ENCODE data around the gene CHP2.
"Not testable (repeated sequence)": the region's sequence is repeated elsewhere in the genome, so short reads cannot be mapped to it uniquely, and the experiment has no call there.

CHP2 gene

DNA sequence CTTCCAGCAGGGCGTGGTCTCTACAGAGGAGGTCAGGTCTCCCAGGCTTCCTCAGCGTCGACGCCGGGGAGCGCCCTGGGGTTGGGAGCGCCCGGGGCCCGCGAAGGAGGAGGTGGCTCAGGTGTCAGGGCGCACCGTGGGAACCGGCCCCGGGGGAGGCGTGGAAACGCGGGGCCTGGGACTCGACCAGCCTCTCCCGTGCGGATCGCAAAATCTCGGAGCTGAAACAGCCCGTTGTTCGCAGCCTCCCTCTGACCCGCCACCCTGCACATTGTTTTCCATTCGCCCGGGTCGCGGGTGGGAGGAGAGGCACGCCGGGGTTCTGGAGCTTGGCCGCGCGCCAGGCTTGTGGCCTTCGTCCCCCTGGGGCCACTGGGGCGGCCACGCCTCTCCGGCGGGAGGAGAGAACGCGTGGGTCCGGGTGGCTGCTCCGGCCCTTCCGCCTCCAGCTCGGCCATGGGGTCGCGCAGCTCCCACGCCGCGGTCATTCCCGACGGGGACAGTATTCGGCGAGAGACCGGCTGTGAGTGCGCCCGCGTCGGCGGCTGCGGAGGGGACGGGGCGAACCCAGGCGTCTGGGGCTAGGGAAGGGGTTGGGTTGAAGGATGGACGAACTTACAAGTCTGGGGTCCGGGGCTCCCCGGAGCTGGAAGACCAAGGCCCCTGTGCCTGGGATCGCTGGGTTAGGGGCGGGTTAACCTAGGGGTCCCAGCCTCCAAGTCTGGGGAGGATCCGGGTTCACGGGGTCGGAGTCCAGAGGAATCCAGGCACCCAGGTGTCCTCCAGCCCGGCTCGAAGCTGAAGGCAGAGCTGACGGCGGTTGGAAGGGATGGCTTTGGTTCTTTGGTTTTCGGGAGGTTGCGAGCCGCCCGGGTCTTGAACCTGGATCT, at the start of gene CHP2:
Gene CHP2, plus strand, starts transcription at position 433 of the 890 bp plus-strand sequence. Its CDS starts 24 bp downstream, at position 457.
- DNase-seq (ENCODE audit: low read depth in 2 of 2), result no peak

DNA sequence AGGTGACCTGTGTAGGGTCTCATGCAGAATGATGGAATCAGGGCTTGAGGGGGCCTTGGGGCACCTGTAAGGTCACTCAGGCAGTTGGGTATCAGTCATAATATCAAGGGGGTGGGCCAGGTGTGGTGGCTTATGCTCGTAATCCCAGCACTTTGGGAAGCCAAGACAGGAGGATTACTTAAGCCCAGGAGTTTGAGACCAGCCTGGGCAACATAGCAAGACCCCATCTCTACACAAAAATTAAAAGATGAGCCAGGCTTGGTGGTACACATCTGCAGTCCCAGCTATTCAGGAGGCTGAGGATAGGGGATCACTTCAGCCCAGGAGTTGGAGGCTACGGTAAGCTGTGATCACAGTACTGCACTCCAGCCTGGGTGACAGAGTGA, 49.3 kb upstream of the CHP2 start:
- no peak for DNase-seq (ENCODE audit: low read depth in 2 of 2)

DNA sequence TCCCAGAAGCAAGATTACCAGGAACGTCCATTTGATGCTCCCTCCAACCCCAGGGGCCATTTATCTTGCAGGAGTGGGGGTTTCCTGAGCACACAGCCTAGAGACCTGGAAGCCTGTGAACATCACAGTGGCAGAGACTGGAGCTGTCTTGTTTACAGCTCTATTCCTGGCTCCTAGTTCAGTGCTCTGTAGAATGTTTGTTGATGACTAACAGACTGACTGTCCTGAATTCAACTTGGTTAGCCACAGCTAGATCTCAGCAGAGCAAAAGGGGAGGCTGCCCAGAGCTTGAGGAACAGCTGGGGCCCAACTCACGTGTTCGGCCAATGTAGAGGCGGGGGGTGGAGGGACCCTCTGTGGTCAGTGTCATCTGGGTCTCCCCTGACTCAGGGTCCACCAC, 48.4 kb upstream of the CHP2 start:
- DNase-seq (ENCODE audit: low read depth in 2 of 2), result no peak

DNA sequence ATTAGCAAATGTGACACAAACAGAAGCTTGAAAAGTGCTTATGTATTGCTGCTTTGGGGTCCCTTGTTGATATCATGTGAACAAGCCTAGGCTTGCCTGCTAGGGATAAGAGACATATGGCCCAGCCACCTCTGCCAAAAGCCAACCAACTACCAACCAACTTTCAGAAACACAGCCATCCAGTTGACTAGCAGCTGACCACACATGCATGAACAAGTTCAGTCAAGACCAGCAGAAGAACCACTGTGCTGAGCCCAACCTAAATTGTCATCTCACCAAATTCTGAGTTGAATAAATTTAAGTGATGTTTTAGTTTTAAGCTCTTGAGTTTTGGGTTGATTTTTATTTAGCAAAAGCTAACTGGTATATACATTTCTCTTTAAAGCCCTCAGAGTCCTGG, 45.3 kb upstream of the CHP2 start:
- no peak for DNase-seq (ENCODE audit: low read depth in 2 of 2)

DNA sequence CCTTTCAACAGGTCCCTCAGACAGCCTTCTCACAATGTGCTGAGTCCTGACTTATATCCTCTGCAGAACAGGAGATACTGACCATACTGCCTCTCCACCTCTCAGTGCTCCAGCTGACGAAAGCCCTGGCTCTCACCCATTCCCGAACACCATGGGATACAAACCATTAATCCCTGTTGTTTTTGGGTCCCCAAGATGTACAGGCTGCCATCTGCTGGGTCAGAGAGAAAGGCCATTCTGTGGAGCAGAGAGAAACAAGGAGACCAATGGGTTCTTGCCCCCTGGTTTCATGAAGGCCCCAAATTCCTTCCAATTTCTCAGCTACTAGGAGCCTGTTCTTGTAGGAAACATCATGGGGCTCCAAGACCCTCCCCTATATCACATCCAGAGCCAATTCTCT, 44.8 kb upstream of the CHP2 start:
- no peak for DNase-seq (ENCODE audit: low read depth in 2 of 2)

DNA sequence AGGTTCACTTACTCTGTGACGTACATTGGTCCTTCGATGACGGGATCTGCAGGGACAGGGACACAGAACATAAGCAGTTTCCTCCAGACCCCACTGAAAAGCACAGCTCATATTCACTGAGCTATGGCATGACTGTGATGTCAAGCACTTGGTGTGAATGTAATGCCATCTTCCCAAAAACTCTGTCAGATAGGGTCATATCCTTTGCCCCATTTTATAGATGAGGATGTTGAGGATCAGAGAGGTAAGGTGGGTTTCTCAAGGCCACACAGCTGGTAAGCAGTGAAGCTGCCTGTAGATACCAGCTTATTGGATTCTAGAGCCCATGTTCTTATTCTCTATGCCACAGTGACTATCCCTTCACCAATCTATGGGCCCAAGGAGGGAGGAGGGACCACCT, 44.3 kb upstream of the CHP2 start:
- no peak for DNase-seq (ENCODE audit: low read depth in 2 of 2)

DNA sequence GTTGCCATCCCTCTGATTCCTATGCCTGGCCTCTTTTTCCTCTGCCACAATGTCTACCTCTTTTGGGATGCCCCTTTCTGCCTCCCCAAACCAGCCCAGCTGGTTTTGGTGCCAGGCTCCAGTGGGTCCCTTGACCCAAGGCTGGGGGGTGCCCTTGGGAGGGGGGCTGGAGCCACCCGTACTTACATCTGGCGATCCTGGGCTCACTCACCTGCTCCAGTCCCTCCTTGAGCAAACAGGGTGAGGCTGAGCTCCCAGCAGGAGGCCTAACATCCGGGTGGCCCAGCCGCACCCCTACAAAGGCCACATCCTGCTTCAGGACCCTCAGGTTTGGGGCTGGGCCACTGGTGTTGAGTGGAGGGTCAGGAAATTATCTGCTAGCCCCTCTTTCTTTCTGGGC, 43.0 kb upstream of the CHP2 start:
- no peak for DNase-seq (ENCODE audit: low read depth in 2 of 2)

DNA sequence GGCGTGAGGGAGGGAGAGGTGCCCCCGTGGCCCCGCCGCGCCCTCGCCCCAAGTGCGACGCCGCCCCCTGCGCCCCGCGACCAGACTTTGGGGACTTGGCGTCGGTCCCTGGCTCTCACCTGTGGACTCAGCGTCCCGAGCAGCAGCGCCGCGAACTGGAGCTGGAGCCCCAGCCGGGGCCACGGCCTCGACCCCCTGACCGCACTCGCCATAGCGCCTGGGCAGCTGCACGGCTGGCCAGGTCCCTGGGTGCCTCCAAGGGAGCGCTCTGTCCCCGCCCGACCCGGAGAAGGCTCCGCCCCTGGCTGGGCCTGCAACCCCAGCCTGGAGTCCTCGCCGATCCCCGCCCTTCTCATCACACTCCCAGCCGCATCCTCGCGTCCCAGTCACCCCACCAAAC, 41.9 kb upstream of the CHP2 start, which contains the start of gene ERN2:
Gene ERN2, minus strand, starts transcription at position 247 of the 400 bp plus-strand sequence. Its CDS starts 35 bp downstream, at position 212.
- no peak for DNase-seq (ENCODE audit: low read depth in 2 of 2)

DNA sequence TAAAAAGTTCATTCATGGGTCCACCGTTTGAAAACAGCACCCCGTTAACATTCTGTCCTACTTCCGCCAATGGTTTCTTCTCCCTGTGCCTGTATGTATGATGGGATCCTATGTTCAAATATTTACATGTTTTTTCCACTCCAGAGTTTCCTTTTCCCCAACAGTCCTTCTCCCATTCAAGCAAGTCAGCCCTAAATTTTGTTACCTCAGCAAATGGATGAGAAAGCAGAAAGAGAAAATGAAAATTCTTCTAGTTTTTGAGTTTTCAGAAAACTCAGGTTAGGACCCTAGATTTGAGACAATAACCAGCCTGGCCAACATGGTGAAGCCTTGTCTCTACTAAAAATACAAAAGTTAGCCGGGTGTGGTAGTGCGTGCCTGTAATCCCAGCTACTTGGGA, 38.3 kb upstream of the CHP2 start:
- no peak for DNase-seq (ENCODE audit: low read depth in 2 of 2)

DNA sequence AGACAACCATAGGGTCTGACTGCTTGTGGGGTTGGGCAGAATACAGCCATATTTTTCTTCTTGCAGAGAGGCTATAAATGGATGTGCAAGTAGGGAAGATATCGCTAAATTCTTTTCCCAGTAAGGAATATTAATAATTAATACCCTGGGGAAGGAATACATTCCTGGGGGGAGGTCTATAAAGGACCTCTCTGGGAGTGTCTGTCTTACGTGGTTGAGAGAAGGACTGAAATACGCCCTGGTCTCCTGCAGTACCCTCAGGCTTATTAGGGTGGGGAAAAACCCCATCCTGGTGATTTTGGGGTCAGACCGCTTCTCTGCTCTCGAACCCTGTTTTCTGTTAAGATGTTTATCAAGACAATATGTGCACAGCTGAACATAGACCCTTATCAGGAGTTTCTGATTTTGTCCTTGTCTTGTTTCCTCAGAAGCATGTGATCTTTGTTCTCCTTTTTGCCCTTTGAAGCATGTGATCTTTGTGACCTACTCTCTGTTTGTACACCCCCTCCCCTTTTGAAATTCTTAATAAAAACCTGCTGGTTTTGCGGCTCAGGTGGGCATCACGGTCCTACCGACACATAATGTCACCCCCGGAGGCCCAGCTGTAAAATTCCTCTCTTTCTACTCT, 32.1 kb upstream of the CHP2 start:
- DNase-seq (ENCODE audit: low read depth in 2 of 2), result not testable (repeated sequence)

DNA sequence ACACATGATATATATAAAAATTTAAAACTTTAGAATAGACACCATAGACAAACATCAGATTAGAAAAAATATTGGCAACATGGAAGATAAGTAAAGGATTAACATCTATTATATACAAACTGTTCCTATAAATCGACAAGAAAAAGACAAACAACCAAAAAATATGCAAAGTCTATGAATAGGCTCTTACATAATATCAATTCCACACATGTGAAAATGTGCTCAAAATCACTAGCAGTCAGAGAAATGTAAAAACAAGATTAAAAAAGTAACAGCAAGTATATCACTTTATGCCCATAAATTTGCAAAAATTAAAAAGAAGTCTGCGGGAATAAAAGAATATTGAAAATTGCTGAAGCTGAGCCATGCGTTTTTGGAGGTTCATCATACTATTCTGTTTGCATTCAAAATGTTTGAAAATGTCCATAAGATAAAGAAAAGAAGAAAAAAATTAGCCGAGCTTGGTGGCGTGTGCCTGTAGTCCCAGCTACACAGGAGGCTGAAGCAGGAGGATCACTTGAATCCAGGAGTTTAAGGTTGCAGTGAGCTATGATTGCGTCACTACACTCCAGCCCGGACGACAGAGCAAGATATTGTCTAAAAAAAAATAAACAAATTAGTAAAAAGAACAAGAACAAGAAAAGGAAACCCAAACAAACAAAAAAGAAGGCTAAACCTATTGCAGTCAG, 30.6 kb upstream of the CHP2 start:
- no peak for DNase-seq (ENCODE audit: low read depth in 2 of 2)

DNA sequence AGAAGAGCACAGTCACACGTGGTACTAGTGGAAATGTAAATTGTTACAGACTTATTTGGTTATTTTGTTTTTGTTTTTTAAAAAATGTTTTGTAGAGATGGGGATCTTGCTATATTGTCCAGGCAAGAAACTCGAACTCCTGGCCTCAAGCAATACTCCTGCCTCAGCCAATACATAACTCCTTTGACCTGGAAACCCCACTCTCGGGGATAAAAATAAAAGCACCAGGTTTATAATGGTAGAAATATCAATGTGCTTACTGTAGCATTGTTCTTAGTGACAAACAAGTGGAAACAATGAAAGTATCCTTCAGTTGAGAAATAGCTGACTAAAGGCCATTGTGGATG, 30.1 kb upstream of the CHP2 start:
- DNase-seq (ENCODE audit: low read depth in 2 of 2), result no peak

DNA sequence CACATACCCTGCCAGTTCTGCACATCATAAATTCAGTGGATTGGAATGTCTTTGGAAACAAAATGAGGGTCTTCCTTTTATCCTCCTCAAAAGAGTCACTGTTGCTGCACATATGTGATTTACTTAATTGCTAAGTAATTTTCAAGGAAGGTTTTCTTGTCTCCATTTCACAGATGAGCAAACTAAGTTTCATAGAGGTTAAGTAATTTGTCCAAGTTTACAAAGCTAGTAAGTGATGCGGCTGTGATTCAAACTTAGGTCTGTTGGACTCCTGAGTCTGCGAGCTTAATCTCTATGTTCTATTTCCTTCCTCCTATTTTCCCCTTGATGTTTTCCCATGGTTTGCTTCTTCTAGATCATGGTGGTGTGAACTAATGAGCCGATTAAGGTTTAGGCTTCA, 28.1 kb upstream of the CHP2 start:
- no peak for DNase-seq (ENCODE audit: low read depth in 2 of 2)

DNA sequence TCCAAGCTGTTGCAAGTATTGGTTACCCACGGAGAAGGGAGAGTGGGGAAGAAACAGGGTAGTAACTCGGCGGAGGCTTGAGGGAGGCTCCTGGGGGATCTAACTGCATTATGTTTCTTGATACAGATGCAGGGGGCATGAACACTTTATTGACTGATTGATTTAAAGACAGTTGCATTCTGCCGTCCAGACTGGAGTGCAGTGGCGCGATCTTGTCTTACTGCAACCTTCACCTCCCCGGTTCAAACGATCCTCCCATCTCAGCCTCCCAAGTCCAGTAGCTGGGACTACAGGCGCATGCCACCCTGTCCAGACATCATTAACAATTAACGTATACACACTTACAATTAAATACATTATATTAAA, 26.7 kb upstream of the CHP2 start:
- no peak for DNase-seq (ENCODE audit: low read depth in 2 of 2)

DNA sequence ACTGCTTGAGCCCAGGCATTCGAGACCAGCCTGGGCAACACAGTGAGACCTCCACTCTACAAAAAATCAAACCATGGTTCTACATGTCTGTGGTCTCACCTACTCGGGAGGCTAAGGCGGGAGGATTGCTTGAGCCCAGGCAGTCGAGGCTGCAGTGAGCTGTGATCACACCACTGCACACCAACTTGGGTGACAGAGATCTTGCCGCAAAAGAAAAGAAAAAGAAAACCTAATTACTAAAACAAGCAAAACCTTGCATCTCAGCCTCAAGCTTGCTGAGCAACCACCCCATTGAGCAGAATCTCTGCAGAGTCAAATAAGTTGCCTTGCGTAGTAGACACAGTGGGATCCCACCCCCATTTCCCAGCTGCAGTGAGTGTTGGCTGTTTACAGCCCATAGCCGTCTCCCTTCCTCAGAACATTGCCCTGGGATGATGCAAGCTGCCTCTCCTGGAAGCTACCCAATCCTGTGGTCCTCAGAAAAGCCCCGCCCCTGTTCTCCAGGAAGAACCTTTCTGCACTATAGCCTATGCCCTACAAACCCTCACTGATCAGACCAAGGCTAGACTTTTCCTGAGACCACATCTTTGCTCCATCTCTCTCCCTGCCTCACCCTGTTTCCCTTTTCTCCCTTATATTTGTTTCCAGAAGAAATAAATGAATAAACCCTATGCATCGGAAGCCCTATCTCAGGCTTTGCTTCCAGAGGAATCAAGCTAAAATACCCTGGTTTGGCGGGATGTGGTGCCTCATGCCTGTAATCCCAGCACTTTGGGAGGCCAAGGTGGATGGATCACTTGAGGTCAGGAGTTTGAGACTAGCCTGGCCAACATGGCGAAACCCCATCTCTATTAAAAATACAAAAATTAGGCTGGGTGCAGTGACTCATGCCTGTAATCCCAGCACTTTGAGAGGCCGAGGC, 25.1 kb upstream of the CHP2 start:
- no peak for DNase-seq (ENCODE audit: low read depth in 2 of 2)

DNA sequence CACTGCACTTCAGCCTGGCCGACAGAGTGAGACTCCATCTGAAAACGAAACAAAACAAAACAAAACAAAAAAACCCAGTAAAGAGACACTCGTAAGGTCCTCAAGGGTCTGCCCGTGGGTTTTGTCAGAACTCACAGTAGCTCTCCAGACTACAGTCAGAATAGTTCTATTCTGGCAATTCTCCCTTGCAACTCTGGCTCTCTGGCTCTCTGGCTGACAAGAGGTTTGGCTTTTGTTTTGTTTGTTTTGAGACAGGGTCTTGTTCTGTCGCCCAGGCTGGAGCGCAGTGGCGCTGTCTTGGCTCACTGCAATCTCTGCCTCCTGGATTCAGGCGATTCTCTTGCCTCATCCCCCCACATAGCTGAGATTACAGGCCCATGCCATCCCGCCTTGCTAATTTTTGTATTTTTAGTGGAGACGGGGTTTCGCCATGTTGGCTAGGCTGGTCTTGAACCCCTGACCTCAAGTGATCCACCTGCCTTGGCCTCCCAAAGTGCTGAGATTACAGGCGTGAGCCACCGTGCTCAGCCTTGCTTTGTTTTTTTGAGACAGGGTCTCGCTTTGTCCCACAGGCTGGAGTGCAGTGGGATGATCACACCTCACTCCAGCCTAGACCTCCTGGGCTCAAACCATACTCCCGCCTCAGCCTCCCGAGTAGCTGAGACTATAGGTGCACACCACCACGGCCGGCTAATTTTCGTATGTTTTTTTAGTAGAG, 20.5 kb upstream of the CHP2 start:
- no peak for DNase-seq (ENCODE audit: low read depth in 2 of 2)

DNA sequence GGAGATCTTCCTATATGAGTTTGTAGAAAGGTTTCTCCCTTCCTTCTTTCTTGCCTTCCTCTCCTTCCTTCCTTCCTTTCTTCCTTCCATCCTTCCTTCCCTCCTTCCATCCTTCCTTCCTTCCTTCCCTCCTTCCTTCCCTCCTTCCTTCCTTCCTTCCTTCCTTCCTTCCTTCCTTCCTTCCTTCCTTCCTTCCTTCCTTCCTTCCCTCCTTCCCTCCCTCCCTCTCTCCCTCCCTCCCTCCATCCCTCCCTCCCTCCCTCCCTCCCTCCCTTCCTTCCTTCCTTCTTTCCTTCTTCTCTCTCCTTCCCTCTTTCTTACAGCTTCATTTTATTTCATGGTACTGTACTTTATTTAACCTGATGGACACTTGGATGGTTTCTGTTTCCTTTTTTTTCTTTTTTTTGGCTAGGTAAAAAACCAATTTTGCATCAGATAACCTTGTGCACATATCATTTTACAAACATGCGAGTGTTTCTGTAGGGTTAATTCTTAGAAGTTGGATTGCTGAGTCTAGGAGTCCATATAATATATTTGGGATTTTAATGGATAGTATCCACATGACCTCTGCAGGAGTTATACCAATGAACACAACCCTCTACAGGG, 17.3 kb upstream of the CHP2 start:
- DNase-seq (ENCODE audit: low read depth in 2 of 2), result not testable (repeated sequence)

DNA sequence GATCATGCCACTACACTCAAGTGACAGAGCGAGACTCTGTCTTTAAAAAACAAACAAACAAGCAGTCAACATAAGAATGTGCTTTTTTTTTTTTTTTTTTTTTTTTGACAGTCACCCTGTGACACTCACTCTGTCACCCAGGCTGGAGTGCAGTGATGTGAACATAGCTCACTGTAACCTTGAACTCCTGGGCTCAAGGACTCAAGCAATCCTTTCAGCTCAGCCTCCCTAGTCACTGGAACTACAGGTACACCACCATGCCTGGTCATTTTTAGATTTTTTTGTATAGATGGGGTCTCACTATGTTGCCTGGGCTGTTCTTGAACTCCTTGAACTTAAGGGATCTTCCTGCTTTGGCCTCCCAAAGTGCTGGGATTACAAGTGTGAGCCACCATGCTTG, 15.3 kb upstream of the CHP2 start:
- DNase-seq (ENCODE audit: low read depth in 2 of 2), result no peak

DNA sequence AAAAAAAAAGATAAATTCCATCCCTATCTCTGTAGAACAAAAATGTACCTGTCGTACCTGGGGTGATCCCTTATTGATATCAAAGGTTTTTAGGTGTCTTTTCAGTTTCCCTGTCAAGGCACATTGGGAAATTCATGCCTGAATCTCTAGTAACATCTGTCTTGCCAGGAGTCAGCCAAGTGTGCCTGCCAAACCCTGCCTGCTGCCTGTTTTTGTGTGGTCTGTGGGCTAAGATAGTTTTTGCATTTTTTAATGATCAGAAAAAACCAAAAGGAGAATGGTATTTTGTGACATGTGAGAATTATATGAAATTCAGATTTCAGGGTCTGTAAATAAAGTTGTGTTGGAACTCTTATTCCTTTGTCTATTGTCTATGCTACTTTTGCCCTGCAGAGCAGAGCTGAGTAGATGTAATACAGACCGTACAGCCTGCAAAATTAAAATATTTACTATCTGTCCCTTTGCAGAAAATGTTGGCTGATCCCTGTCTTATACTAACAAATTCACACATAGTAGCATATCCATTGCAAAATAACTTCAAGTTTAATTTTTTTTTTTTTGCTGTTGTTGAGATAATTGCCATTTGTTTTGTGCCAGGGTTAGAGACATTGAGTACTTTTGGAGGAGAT, 13.0 kb upstream of the CHP2 start:
- DNase-seq (ENCODE audit: low read depth in 2 of 2), result no peak

DNA sequence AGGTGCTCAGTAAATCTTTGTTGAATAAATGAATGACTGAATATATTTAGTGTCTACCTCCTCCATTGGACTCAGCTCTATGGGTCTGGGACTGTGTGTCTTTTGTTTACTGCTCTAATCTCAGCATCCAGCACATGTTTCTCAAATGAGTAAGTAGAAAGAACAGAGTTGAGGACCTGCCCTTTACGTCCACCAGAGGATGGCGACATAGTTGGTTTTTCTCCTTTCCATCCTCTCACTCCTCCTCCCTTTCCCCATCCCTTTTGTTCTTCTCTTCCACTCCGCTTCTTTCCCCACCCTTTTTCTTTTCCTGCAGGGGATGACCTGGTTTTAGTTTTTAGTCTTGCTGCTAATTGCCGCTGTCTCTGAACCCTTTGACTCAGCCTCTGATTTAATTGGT, 12.1 kb upstream of the CHP2 start:
- DNase-seq (ENCODE audit: low read depth in 2 of 2), result no peak
